Suprapubic skin (tissue), 3 donors: Measurements from ENCODE around the gene DOCK8.

ENCODE experiments used
- CTCF ChIP-seq, 2 donors: fragments of 200-600 bp in 1 of 2; fragments of 450-650 bp in 1 of 2; sonication (generic) in 1 of 2; IDR thresholded peaks; one replicate each; pipeline ENCODE4 v1.5.1; 2016 to 2019; ENCODE audit warnings: antibody characterized with exemption in 2 of 2, mild to moderate bottlenecking in 1 of 2, moderate library complexity in 1 of 2
- POLR2A ChIP-seq, 2 donors: fragments of 450-650 bp; IDR thresholded peaks; one replicate each; pipeline ENCODE4 v1.6.1; 2017; ENCODE audit warnings: antibody characterized with exemption in 2 of 2, mild to moderate bottlenecking in 2 of 2, moderate library complexity in 2 of 2

GRCh38 chr9:466747-467146 lies 252.1 kb downstream of the DOCK8 start:
- TF ChIP-seq CTCF (IDR thresholded peaks at IDR 0.05) (no peak), POLR2A (IDR thresholded peaks at IDR 0.05) (no peak)
